ENCODE measurements around the gene ADAMTS15.

GRCh38 chr11:130475426-130476053, 27.1 kb downstream of the ADAMTS15 start:
- TF ChIP-seq CTCF (IDR thresholded peaks at IDR 0.05): no peak
- TF ChIP-seq POLR2A (IDR thresholded peaks at IDR 0.05): no peak
- no peak for TF ChIP-seq POLR2AphosphoS5 (IDR thresholded peaks at IDR 0.05)
